Activated CD8-positive, alpha-beta T cell treated with anti-CD3 and anti-CD28 coated beads, Interleukin-2, amount 10 ng/mL, durations not matched to agents 7 days and 5 days (primary cell): Measurements from ENCODE around the gene TFRC. TPM values are rescaled to one million over a fixed set of nuclear protein-coding genes. Genes with fewer than 3 reads are reported as not detected.
"Not testable (repeated sequence)": the region's sequence is repeated elsewhere in the genome, so short reads cannot be mapped to it uniquely, and the experiment has no call there.

Experiments
- ATAC-seq: fragments of 150-1000 bp; cut with Tn5 transposase; one replicate; pipeline ENCODE4 v1.10.0; 2021; ENCODE audit warnings: moderate library complexity
- CTCF ChIA-PET: fragments of 350-600 bp; sonication (Branson Sonifier 250); formaldehyde crosslinking; loops from one replicate; lab custom pipeline; 2021; ENCODE audit warnings: antibody characterized with exemption; lab: Charles Lee
- POLR2A ChIA-PET: fragments of 350-600 bp; sonication (Branson Sonifier 250); formaldehyde crosslinking; loops from one replicate; lab custom pipeline; 2021; ENCODE audit warnings: antibody characterized with exemption; lab: Charles Lee
- DNase-seq: peaks from one replicate; pipeline ENCODE4 v3.0.0-alpha.2; 2020
- H3K27ac Mint-ChIP-seq: one replicate; pipeline ENCODE4 v1.8.0; 2021; ENCODE audit warnings: mild to moderate bottlenecking, mixed read lengths
- H3K27me3 Mint-ChIP-seq: one replicate; pipeline ENCODE4 v1.8.0; 2021; ENCODE audit warnings: low read depth, mixed read lengths
- H3K36me3 Mint-ChIP-seq: one replicate; pipeline ENCODE4 v1.8.0; 2021; ENCODE audit warnings: low read depth, mixed read lengths
- H3K4me1 Mint-ChIP-seq: one replicate; pipeline ENCODE4 v1.8.0; 2021; ENCODE audit warnings: low read depth, mixed read lengths
- H3K4me3 Mint-ChIP-seq: one replicate; pipeline ENCODE4 v1.8.0; 2021; ENCODE audit warnings: mild to moderate bottlenecking, mixed read lengths
- H3K9me3 Mint-ChIP-seq: one replicate; pipeline ENCODE4 v1.8.0; 2022; ENCODE audit warnings: mixed read lengths; ENCODE audit not compliant: insufficient read depth
- total RNA-seq, 2 experiments: library from RNA; stranded (reverse); gene quantifications; one replicate each; pipeline ENCODE4 v1.2.3, GENCODE V29; 2021

The TFRC gene
- total RNA-seq, 2 experiments from 2014 or later = 282 to 298 TPM

DNA sequence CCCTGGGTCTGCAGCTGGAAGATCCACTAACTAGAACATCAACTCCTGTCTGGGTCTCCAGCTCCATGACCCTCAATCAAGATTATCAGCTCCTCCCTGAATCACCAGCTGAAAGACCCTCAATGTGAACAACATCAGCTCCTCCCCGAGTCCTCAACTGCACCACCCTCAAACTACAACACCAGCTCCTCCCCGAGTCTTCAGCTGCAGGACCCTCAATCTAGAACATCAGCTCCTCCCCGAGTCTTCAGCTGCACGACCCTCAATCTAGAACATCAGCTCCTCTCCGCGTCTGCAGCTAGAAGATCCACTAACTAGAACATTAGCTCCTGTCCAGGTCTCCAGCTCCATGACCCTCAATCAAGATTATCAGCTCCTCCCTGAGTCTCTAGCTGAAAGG lies 79.2 kb downstream of the TFRC start:
- H3K4me3 Mint-ChIP-seq, H3K36me3 Mint-ChIP-seq, H3K4me1 Mint-ChIP-seq, CTCF ChIA-PET, POLR2A ChIA-PET, ATAC-seq, H3K9me3 Mint-ChIP-seq, H3K27ac Mint-ChIP-seq: not testable (repeated sequence)
- DNase-seq = peak; percentile 14
- peaks cover 20% of the 10 kb centered on the region for H3K27me3 Mint-ChIP-seq

DNA sequence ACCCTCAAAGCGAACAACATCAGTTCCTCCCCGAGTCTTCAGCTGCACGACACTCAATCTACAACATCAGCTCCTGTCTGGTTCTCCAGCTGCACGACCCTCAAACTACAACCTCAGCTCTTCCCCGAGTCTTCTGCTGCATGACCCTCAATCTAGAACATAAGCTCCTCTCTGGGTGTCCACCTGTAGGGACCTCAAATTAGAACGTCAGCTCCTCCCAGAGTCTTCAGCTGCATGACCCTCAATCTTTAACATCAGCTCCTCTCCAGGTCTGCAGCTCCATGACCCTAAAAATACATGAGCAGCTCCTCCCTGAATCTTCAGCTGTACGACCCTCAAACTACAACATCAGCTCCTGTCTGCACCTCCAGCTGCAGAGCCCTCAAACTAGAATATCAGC lies 80.7 kb downstream of the TFRC start:
- DNase-seq, H3K4me1 Mint-ChIP-seq, POLR2A ChIA-PET, H3K4me3 Mint-ChIP-seq, H3K9me3 Mint-ChIP-seq, H3K36me3 Mint-ChIP-seq, CTCF ChIA-PET, ATAC-seq, H3K27ac Mint-ChIP-seq: not testable (repeated sequence)
- H3K27me3 Mint-ChIP-seq = peaks cover 23% of the 10 kb centered on the region

DNA sequence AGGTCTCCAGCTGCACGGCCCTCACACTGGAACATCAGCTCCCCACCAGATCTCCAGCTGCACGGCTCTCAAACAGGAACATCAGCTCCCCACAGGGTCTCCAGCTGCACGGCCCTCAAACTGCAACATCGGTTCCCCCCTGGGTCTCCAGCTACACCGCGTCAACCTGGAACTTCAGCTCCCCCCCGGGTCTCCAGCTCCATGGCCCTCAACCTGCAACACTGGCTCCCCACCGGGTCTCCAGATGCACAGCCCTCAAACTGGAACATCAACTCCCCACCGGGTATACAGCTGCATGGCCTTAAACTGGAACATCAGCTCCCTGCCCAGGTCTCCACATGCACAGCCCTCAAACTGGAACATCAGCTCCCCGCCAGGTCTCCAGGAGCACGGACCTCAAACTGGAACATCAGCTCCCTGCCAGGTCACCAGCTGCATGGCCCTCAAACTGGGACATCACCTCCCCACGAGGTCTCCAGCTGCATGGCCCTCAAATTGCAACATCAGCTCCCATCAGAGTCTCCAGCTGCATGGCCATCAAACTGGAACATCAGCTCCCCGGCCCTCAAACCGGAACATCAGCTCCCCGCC lies 81.4 kb downstream of the TFRC start:
- ChIA-PET CTCF (interaction anchor here (0.6 kb wide), 1 partner anchor 1035 kb away, joined by 4 read pairs; no protein-coding TSS in a partner anchor), POLR2A (interaction anchor here (0.7 kb wide), 1 partner anchor 26 kb away, joined by 3 read pairs; no protein-coding TSS in a partner anchor)
- peaks cover 23% of the 10 kb centered on the region for H3K27me3 Mint-ChIP-seq
- H3K4me3 Mint-ChIP-seq, H3K4me1 Mint-ChIP-seq, DNase-seq, H3K27ac Mint-ChIP-seq, ATAC-seq, H3K9me3 Mint-ChIP-seq, H3K36me3 Mint-ChIP-seq: not testable (repeated sequence)

DNA sequence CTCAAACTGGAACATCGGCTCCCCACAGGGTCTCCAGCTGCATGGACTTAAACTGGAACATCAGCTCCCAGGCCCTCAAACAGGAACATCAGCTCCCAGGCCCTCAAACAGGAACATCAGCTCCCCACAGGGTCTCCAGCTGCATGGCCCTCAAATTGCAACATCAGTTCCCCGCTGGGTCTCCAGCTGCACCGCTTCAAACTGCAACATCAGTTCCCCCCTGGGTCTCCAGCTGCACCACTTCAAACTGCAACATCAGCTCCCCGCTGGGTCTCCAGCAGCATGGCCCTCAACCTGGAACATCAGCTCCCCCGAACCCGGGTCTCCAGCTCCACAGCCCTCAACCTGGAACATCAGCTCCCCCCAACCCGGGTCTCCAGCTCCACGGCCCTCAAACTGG lies 82.0 kb downstream of the TFRC start:
- POLR2A ChIA-PET = interaction anchor here (0.7 kb wide), 1 partner anchor 27 kb away, joined by 3 read pairs; no protein-coding TSS in a partner anchor
- no peak for ATAC-seq

More for the DNA sequence above, 82.0 kb downstream of the TFRC start:
- Mint-ChIP-seq H3K4me1 (no peaks in the 10 kb centered on the region), H3K4me3 (no peak overlapping the region), H3K27ac (no peak overlapping the region), H3K27me3 (peaks cover 23% of the 10 kb centered on the region), H3K9me3 (no peaks in the 10 kb centered on the region), H3K36me3 (no peaks in the 10 kb centered on the region)
- DNase-seq = no peak
- CTCF ChIA-PET = interaction anchor here (0.6 kb wide), 1 partner anchor 1036 kb away, joined by 4 read pairs; no protein-coding TSS in a partner anchor

Other genes with a start within 250 kb of the TFRC start
- gene TNK2, start 173.5 kb downstream of the TFRC start, total RNA-seq = 100 to 1,000 TPM; 110 to 127 TPM
- gene ZDHHC19, start 129.3 kb upstream of the TFRC start, total RNA-seq = not detected
- gene SLC51A, start 134.4 kb upstream of the TFRC start, total RNA-seq = not detected
- 10 to 100 TPM; 53.2 to 57.3 TPM for gene PCYT1A, start 205.6 kb upstream of the TFRC start, total RNA-seq
- 10 to 100 TPM; 12.0 to 21.1 TPM for gene DYNLT2B, start 236.2 kb upstream of the TFRC start, total RNA-seq